Endothelial cell of umbilical vein (primary cell): ENCODE results near the gene MEIOSIN.

Experiments used
- CTCF ChIP-seq, 2 donors: IDR thresholded peaks; 1 replicate in 1 of 2; 2 replicates in 1 of 2; pipeline ENCODE4 v1.5.1; 2011; ENCODE audit warnings: low read length in 2 of 2, mild to moderate bottlenecking in 2 of 2, moderate library complexity in 2 of 2, control low read depth in 1 of 2, inconsistent platforms in 1 of 2, low read depth in 1 of 2; ENCODE audit not compliant: insufficient read depth in 1 of 2; ENCODE audit errors: extremely low read depth in 1 of 2
- JUN ChIP-seq: IDR thresholded peaks from 2 replicates; pipeline ENCODE4 v1.6.1; 2011; ENCODE audit warnings: borderline replicate concordance, low read depth; ENCODE audit not compliant: insufficient read length, insufficient read depth
- POLR2AphosphoS5 ChIP-seq: IDR thresholded peaks from 2 replicates; pipeline ENCODE4 v1.6.1; 2012; ENCODE audit warnings: low read depth, mild to moderate bottlenecking, control low read depth, low read length, moderate library complexity; ENCODE audit not compliant: insufficient read depth

GRCh38 chr19:45753548-45753947, 20.3 kb downstream of the MEIOSIN start:
- TF ChIP-seq JUN = no peak
- TF ChIP-seq CTCF (IDR thresholded peaks at IDR 0.05; ENCODE audit: extremely low read depth in 1 of 2, insufficient read depth in 1 of 2, low read depth in 1 of 2, low read length in 2 of 2) = no peak
- TF ChIP-seq POLR2AphosphoS5 = no peak
